ENCODE measurements around the gene ZNF3. TPM values are rescaled to one million over a fixed set of nuclear protein-coding genes. Genes with fewer than 3 reads are reported as not detected.
A peak's percentile ranks its signal among the peaks of the same experiment; 100 is the strongest.

Gene ZNF3
- total RNA-seq, 2 donors from 2014 or later = 42.3 to 45.2 TPM

GRCh38 chr7:100074841-100075240 is 6.7 kb downstream of the ZNF3 start:
- Mint-ChIP-seq H3K4me1 (peaks cover 8% of the 10 kb centered on the region), H3K27ac (no peak overlapping the region), H3K27me3 (no peaks in the 10 kb centered on the region), H3K4me3 (no peak overlapping the region), H3K36me3 (ENCODE audit: low read depth) (peaks cover 25% of the 10 kb centered on the region)
- peaks cover 9% of the 10 kb centered on the region for H3K9me3 ChIP-seq (ENCODE audit: control insufficient read depth, low read length, poor library complexity, severe bottlenecking)
- DNase-seq (no peak), ATAC-seq (no peak)

- ATAC-seq (no peak), DNase-seq (no peak)
- H3K27ac Mint-ChIP-seq = no peak overlapping the region
- H3K9me3 ChIP-seq (ENCODE audit: control insufficient read depth, low read length, poor library complexity, severe bottlenecking) = peaks cover 9% of the 10 kb centered on the region
- peaks cover 4% of the 10 kb centered on the region for H3K4me1 Mint-ChIP-seq
- no peak overlapping the region for H3K4me3 Mint-ChIP-seq
- H3K27me3 Mint-ChIP-seq = no peaks in the 10 kb centered on the region
- peaks cover 22% of the 10 kb centered on the region for H3K36me3 Mint-ChIP-seq (ENCODE audit: low read depth)
These were observed 9.1 kb downstream of the ZNF3 start for GRCh38 chr7:100072462-100072861.

GRCh38 chr7:100071018-100071723 is 10.4 kb downstream of the ZNF3 start:
- Mint-ChIP-seq H3K4me1 (peaks cover 4% of the 10 kb centered on the region), H3K4me3 (no peak overlapping the region), H3K27ac (no peak overlapping the region), H3K27me3 (no peaks in the 10 kb centered on the region), H3K36me3 (ENCODE audit: low read depth) (peaks cover 22% of the 10 kb centered on the region)
- no peak for DNase-seq
- peaks cover 9% of the 10 kb centered on the region for H3K9me3 ChIP-seq (ENCODE audit: control insufficient read depth, low read length, poor library complexity, severe bottlenecking)
- ATAC-seq = no peak

- H3K4me3 Mint-ChIP-seq = no peak overlapping the region
- H3K27me3 Mint-ChIP-seq = no peaks in the 10 kb centered on the region
- H3K36me3 Mint-ChIP-seq (ENCODE audit: low read depth) = peaks cover 13% of the 10 kb centered on the region
- ATAC-seq (no peak), DNase-seq (no peak)
- H3K4me1 Mint-ChIP-seq = no peaks in the 10 kb centered on the region
- H3K9me3 ChIP-seq (ENCODE audit: control insufficient read depth, low read length, poor library complexity, severe bottlenecking) = peaks cover 9% of the 10 kb centered on the region
- H3K27ac Mint-ChIP-seq = peak overlapping the region; percentile 4
These were observed 11.5 kb downstream of the ZNF3 start for GRCh38 chr7:100069991-100070390.

- Mint-ChIP-seq H3K27me3 (no peaks in the 10 kb centered on the region), H3K4me3 (no peak overlapping the region), H3K27ac (peak overlapping the region; percentile 8), H3K4me1 (no peaks in the 10 kb centered on the region), H3K36me3 (ENCODE audit: low read depth) (peaks cover 5% of the 10 kb centered on the region)
- ATAC-seq (no peak), DNase-seq (no peak)
- peaks cover 9% of the 10 kb centered on the region for H3K9me3 ChIP-seq (ENCODE audit: control insufficient read depth, low read length, poor library complexity, severe bottlenecking)
These were observed 14.6 kb downstream of the ZNF3 start for GRCh38 chr7:100066953-100067352.

GRCh38 chr7:100065452-100066186 is 15.9 kb downstream of the ZNF3 start:
- H3K27ac Mint-ChIP-seq = no peak overlapping the region
- no peaks in the 10 kb centered on the region for H3K4me1 Mint-ChIP-seq
- no peak for DNase-seq
- no peaks in the 10 kb centered on the region for H3K36me3 Mint-ChIP-seq (ENCODE audit: low read depth)
- H3K9me3 ChIP-seq (ENCODE audit: control insufficient read depth, low read length, poor library complexity, severe bottlenecking) = no peaks in the 10 kb centered on the region
- ATAC-seq = no peak
- H3K4me3 Mint-ChIP-seq = no peak overlapping the region
- no peaks in the 10 kb centered on the region for H3K27me3 Mint-ChIP-seq

- ATAC-seq (no peak), DNase-seq (no peak)
- H3K27ac Mint-ChIP-seq = no peak overlapping the region
- no peaks in the 10 kb centered on the region for H3K4me1 Mint-ChIP-seq
- no peak overlapping the region for H3K4me3 Mint-ChIP-seq
- no peaks in the 10 kb centered on the region for H3K27me3 Mint-ChIP-seq
- no peaks in the 10 kb centered on the region for H3K36me3 Mint-ChIP-seq (ENCODE audit: low read depth)
- no peaks in the 10 kb centered on the region for H3K9me3 ChIP-seq (ENCODE audit: control insufficient read depth, low read length, poor library complexity, severe bottlenecking)
These were observed 17.4 kb downstream of the ZNF3 start for GRCh38 chr7:100064162-100064561.

- H3K27me3 Mint-ChIP-seq = no peaks in the 10 kb centered on the region
- H3K36me3 Mint-ChIP-seq (ENCODE audit: low read depth) = no peaks in the 10 kb centered on the region
- no peaks in the 10 kb centered on the region for H3K4me1 Mint-ChIP-seq
- no peak overlapping the region for H3K27ac Mint-ChIP-seq
- DNase-seq (no peak), ATAC-seq (no peak)
- no peaks in the 10 kb centered on the region for H3K9me3 ChIP-seq (ENCODE audit: control insufficient read depth, low read length, poor library complexity, severe bottlenecking)
- H3K4me3 Mint-ChIP-seq = no peak overlapping the region
These were observed 18.1 kb downstream of the ZNF3 start for GRCh38 chr7:100063376-100063775.

GRCh38 chr7:100061518-100062193 is 19.9 kb downstream of the ZNF3 start:
- no peak overlapping the region for H3K27ac Mint-ChIP-seq
- H3K36me3 Mint-ChIP-seq (ENCODE audit: low read depth) = peaks cover 2% of the 10 kb centered on the region
- H3K27me3 Mint-ChIP-seq = no peaks in the 10 kb centered on the region
- ATAC-seq (no peak), DNase-seq (no peak)
- no peaks in the 10 kb centered on the region for H3K9me3 ChIP-seq (ENCODE audit: control insufficient read depth, low read length, poor library complexity, severe bottlenecking)
- H3K4me1 Mint-ChIP-seq = no peaks in the 10 kb centered on the region
- H3K4me3 Mint-ChIP-seq = no peak overlapping the region

GRCh38 chr7:100059251-100059739 is 22.2 kb downstream of the ZNF3 start:
- Mint-ChIP-seq H3K4me1 (no peaks in the 10 kb centered on the region), H3K36me3 (ENCODE audit: low read depth) (peaks cover 2% of the 10 kb centered on the region), H3K4me3 (no peak overlapping the region), H3K27me3 (no peaks in the 10 kb centered on the region), H3K27ac (no peak overlapping the region)
- H3K9me3 ChIP-seq (ENCODE audit: control insufficient read depth, low read length, poor library complexity, severe bottlenecking) = no peaks in the 10 kb centered on the region
- DNase-seq = no peak
- no peak for ATAC-seq

GRCh38 chr7:100057006-100057405 is 24.5 kb downstream of the ZNF3 start:
- DNase-seq = no peak
- Mint-ChIP-seq H3K4me1 (no peaks in the 10 kb centered on the region), H3K36me3 (ENCODE audit: low read depth) (peaks cover 2% of the 10 kb centered on the region), H3K4me3 (no peak overlapping the region), H3K27me3 (no peaks in the 10 kb centered on the region), H3K27ac (peak overlapping the region; percentile 19)
- H3K9me3 ChIP-seq (ENCODE audit: control insufficient read depth, low read length, poor library complexity, severe bottlenecking) = no peaks in the 10 kb centered on the region
- no peak for ATAC-seq

- Mint-ChIP-seq H3K36me3 (ENCODE audit: low read depth) (peaks cover under 1% of the 10 kb centered on the region), H3K27me3 (no peaks in the 10 kb centered on the region), H3K4me3 (no peak overlapping the region), H3K4me1 (peaks cover 14% of the 10 kb centered on the region), H3K27ac (no peak overlapping the region)
- DNase-seq = no peak
- H3K9me3 ChIP-seq (ENCODE audit: control insufficient read depth, low read length, poor library complexity, severe bottlenecking) = no peaks in the 10 kb centered on the region
- peak; percentile 18 for ATAC-seq
These were observed 28.3 kb downstream of the ZNF3 start for GRCh38 chr7:100053215-100053614.

- no peak overlapping the region for H3K27ac Mint-ChIP-seq
- no peaks in the 10 kb centered on the region for H3K27me3 Mint-ChIP-seq
- ATAC-seq = no peak
These were observed 29.9 kb downstream of the ZNF3 start for GRCh38 chr7:100051611-100052010.

More at GRCh38 chr7:100051611-100052010, 29.9 kb downstream of the ZNF3 start:
- H3K4me1 Mint-ChIP-seq = peaks cover 14% of the 10 kb centered on the region
- H3K36me3 Mint-ChIP-seq (ENCODE audit: low read depth) = no peaks in the 10 kb centered on the region
- H3K9me3 ChIP-seq (ENCODE audit: control insufficient read depth, low read length, poor library complexity, severe bottlenecking) = no peaks in the 10 kb centered on the region
- no peak for DNase-seq
- H3K4me3 Mint-ChIP-seq = peak overlapping the region; percentile 62

Data from T-helper 17 cell (primary cell).